Vagina (tissue), 2 donors: ENCODE results near the gene SPAG16.

Experiments
- POLR2AphosphoS5 ChIP-seq, 2 donors: sonication (generic); formaldehyde crosslinking; IDR thresholded peaks; one replicate each; pipeline ENCODE4 v1.9.0; 2017; ENCODE audit warnings: antibody characterized with exemption in 2 of 2, mild to moderate bottlenecking in 2 of 2, low read depth in 1 of 2; ENCODE audit not compliant: insufficient read depth in 1 of 2
- TF ChIP-seq, protein P1 (sequence below), 3 experiments: fragments of 450-650 bp in 2 of 3; fragments of 200-600 bp in 1 of 3; sonication (generic) in 1 of 3; IDR thresholded peaks; one replicate each; pipeline ENCODE4 v1.5.1; 2017 to 2019; ENCODE audit warnings: antibody characterized with exemption in 3 of 3, mild to moderate bottlenecking in 2 of 3, moderate library complexity in 2 of 3

DNA sequence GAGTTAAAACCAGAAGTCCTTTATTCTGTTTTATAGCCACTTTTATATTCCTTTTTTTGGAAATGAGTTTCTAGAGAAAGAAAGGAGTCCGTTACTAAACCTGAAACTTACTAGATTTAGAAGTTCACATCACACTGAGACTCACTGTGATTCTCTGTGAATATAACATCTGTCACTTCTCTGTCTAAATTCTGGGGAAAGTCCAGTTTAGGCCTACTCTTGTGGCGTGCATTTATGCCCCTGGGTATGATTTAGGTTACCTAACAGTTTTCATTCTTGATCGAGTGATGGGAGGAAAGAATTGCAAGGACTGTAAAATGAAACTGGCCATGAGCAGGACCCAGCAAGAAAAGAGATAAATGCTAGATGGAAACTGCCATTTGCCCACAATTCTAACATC, 449.6 kb downstream of the SPAG16 start:
- TF ChIP-seq, protein P1, sequence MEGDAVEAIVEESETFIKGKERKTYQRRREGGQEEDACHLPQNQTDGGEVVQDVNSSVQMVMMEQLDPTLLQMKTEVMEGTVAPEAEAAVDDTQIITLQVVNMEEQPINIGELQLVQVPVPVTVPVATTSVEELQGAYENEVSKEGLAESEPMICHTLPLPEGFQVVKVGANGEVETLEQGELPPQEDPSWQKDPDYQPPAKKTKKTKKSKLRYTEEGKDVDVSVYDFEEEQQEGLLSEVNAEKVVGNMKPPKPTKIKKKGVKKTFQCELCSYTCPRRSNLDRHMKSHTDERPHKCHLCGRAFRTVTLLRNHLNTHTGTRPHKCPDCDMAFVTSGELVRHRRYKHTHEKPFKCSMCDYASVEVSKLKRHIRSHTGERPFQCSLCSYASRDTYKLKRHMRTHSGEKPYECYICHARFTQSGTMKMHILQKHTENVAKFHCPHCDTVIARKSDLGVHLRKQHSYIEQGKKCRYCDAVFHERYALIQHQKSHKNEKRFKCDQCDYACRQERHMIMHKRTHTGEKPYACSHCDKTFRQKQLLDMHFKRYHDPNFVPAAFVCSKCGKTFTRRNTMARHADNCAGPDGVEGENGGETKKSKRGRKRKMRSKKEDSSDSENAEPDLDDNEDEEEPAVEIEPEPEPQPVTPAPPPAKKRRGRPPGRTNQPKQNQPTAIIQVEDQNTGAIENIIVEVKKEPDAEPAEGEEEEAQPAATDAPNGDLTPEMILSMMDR (IDR thresholded peaks at IDR 0.05): no peak
- no peak for TF ChIP-seq POLR2AphosphoS5 (IDR thresholded peaks at IDR 0.05; ENCODE audit: insufficient read depth in 1 of 2, low read depth in 1 of 2)
